K562 (cell line): ENCODE measurements around the gene INO80E.

Source experiments
- CBFB ChIP-seq: sonication (generic); formaldehyde crosslinking; IDR thresholded peaks from 2 replicates; pipeline ENCODE4 v1.4.0; 2020; ENCODE audit warnings: mild to moderate bottlenecking, missing genetic modification reagents
- HNRNPL ChIP-seq: fragments of 200-400 bp; formaldehyde crosslinking; IDR thresholded peaks from 2 replicates; pipeline ENCODE4 v1.6.1; 2017; ENCODE audit warnings: low read depth, mild to moderate bottlenecking, low read length
- MAFF ChIP-seq: IDR thresholded peaks from 2 replicates; pipeline ENCODE4 v1.6.1; 2012; ENCODE audit warnings: low read length, improper control_type of control experiment
- POLR2A ChIP-seq: fragments of 450-650 bp; conservative IDR thresholded peaks from 2 replicates; pipeline ENCODE4 v1.6.1; 2016
- PTTG1 ChIP-seq: fragments of 450-650 bp; IDR thresholded peaks from 2 replicates; pipeline ENCODE4 v1.6.1; 2016; ENCODE audit warnings: low read depth, mild to moderate bottlenecking, missing genetic modification characterization, missing compliant biosample characterization
- TEAD1 ChIP-seq, 2 experiments: fragments of 450-650 bp in 1 of 2; sonication (generic) in 1 of 2; formaldehyde crosslinking; IDR thresholded peaks; 2 replicates each; pipeline versions ENCODE4 v1.4.0 to v1.8.0; 2020 to 2022; ENCODE audit warnings: mild to moderate bottlenecking in 2 of 2, missing genetic modification reagents in 1 of 2
- TOE1 ChIP-seq, 2 experiments: fragments of 450-650 bp in 1 of 2; sonication (generic) in 1 of 2; formaldehyde crosslinking in 1 of 2; IDR thresholded peaks; 2 replicates each; pipeline versions ENCODE4 v1.7.1 to v1.8.0; 2016 to 2022; ENCODE audit warnings: borderline replicate concordance in 2 of 2, mild to moderate bottlenecking in 2 of 2, antibody characterized with exemption in 1 of 2, inconsistent platforms in 1 of 2, low read depth in 1 of 2, missing genetic modification reagents in 1 of 2, moderate library complexity in 1 of 2
- ZNF707 ChIP-seq: fragments of 250-450 bp; sonication (Bioruptor Pico); conservative IDR thresholded peaks from 2 replicates; pipeline ENCODE4 v1.8.0; 2022; ENCODE audit warnings: inconsistent platforms, mild to moderate bottlenecking, moderate library complexity
- ZNF76 ChIP-seq: fragments of 250-450 bp; sonication (Bioruptor Pico); IDR thresholded peaks from 2 replicates; pipeline ENCODE4 v1.4.0; 2020; ENCODE audit warnings: mild to moderate bottlenecking, moderate library complexity, borderline replicate concordance
- TF ChIP-seq, protein P1 (sequence below), 3 experiments: IDR thresholded peaks in 2 of 3; conservative IDR thresholded peaks in 1 of 3; 2 replicates each; pipeline ENCODE4 v1.5.1; 2011 to 2012; ENCODE audit warnings: low read length in 3 of 3, mild to moderate bottlenecking in 3 of 3, control low read depth in 2 of 3, improper control_type of control experiment in 1 of 3, inconsistent platforms in 1 of 3, low read depth in 1 of 3, mixed read lengths in 1 of 3, moderate library complexity in 1 of 3; ENCODE audit not compliant: insufficient read depth in 2 of 3
- TF ChIP-seq, protein P2 (sequence below): sonication (generic); formaldehyde crosslinking; IDR thresholded peaks from 2 replicates; pipeline ENCODE4 v1.8.1; 2023; ENCODE audit warnings: mild to moderate bottlenecking, missing genetic modification reagents

DNA sequence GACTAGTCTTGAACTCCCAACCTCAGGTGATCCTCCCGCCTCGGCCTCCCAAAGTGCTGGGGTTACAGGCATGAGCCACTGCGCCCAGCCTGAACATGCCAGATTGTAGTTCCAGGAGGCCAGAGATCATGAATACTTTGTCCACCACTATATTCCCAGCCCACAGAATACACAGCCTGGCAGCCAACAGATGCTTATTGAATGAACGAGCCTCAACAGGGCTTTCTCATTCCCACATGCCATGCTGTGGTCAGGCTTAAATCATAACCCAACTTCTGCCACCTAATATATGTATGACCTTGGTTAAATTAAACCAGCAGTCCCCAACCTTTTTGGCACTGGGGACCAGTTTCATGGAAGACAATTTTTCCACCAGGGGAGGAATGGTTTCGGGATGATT, 37.3 kb upstream of the INO80E start:
- TF ChIP-seq POLR2A (no peak), HNRNPL (no peak), ZNF76 (no peak), CBFB (CRISPR knock-in tag) (no peak), MAFF (no peak), TEAD1 (CRISPR knock-in tag; IDR thresholded peaks at IDR 0.05) (no peak), ZNF707 (CRISPR knock-in tag) (no peak), PTTG1 (tag) (no peak), TOE1 (IDR thresholded peaks at IDR 0.05; ENCODE audit: borderline replicate concordance) (no peak), TOE1 (CRISPR knock-in tag; IDR thresholded peaks at IDR 0.05; ENCODE audit: borderline replicate concordance, low read depth) (no peak)
- TF ChIP-seq, protein P1, sequence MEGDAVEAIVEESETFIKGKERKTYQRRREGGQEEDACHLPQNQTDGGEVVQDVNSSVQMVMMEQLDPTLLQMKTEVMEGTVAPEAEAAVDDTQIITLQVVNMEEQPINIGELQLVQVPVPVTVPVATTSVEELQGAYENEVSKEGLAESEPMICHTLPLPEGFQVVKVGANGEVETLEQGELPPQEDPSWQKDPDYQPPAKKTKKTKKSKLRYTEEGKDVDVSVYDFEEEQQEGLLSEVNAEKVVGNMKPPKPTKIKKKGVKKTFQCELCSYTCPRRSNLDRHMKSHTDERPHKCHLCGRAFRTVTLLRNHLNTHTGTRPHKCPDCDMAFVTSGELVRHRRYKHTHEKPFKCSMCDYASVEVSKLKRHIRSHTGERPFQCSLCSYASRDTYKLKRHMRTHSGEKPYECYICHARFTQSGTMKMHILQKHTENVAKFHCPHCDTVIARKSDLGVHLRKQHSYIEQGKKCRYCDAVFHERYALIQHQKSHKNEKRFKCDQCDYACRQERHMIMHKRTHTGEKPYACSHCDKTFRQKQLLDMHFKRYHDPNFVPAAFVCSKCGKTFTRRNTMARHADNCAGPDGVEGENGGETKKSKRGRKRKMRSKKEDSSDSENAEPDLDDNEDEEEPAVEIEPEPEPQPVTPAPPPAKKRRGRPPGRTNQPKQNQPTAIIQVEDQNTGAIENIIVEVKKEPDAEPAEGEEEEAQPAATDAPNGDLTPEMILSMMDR (IDR thresholded peaks at IDR 0.05 in 2 of 3, conservative IDR thresholded peaks at IDR 0.05 in 1 of 3; ENCODE audit: insufficient read depth in 2 of 3, low read depth in 1 of 3, low read length in 3 of 3) = no peak
- TF ChIP-seq, protein P2, sequence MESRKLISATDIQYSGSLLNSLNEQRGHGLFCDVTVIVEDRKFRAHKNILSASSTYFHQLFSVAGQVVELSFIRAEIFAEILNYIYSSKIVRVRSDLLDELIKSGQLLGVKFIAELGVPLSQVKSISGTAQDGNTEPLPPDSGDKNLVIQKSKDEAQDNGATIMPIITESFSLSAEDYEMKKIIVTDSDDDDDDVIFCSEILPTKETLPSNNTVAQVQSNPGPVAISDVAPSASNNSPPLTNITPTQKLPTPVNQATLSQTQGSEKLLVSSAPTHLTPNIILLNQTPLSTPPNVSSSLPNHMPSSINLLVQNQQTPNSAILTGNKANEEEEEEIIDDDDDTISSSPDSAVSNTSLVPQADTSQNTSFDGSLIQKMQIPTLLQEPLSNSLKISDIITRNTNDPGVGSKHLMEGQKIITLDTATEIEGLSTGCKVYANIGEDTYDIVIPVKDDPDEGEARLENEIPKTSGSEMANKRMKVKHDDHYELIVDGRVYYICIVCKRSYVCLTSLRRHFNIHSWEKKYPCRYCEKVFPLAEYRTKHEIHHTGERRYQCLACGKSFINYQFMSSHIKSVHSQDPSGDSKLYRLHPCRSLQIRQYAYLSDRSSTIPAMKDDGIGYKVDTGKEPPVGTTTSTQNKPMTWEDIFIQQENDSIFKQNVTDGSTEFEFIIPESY (CRISPR knock-in tag) = no peak
